GM12878 (cell line): ENCODE results near the gene SLC24A3.

Experiments
- EZH2 ChIP-seq: IDR thresholded peaks from 2 replicates; pipeline ENCODE4 v1.6.1; 2012; ENCODE audit warnings: low read depth, mild to moderate bottlenecking, control low read depth, inconsistent platforms, low read length, borderline replicate concordance; ENCODE audit not compliant: control insufficient read depth
- JUND ChIP-seq: IDR thresholded peaks from 2 replicates; pipeline ENCODE4 v1.6.1; 2012; ENCODE audit warnings: low read depth, mild to moderate bottlenecking, low read length, improper control_type of control experiment, moderate library complexity
- POLR2AphosphoS5 ChIP-seq: IDR thresholded peaks from 2 replicates; pipeline ENCODE4 v1.6.1; 2011; ENCODE audit warnings: mild to moderate bottlenecking, low read length, inconsistent platforms
- TF ChIP-seq, protein P1 (sequence below): IDR thresholded peaks from 2 replicates; pipeline ENCODE4 v1.6.1; 2012; ENCODE audit warnings: mild to moderate bottlenecking, low read depth, low read length

DNA sequence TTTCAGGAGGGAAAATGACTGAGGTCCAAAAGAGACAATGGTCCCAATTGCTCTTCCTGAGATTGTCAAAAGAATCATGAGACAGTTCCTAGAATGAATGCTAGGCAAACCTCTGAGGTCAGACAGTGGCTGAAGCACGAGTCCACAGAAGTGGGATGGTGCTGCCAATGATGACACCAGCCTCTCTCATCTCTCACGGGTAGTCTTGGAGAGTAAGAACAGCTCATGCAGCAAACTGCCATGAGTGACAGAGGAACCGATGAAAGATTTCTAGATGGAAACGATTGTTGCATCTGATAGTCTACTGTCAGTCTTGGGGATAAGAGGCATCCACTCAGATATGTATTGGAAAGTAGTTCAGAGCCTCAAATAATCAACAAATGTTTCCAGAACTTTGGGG lies 188.7 kb downstream of the SLC24A3 start:
- TF ChIP-seq, protein P1, sequence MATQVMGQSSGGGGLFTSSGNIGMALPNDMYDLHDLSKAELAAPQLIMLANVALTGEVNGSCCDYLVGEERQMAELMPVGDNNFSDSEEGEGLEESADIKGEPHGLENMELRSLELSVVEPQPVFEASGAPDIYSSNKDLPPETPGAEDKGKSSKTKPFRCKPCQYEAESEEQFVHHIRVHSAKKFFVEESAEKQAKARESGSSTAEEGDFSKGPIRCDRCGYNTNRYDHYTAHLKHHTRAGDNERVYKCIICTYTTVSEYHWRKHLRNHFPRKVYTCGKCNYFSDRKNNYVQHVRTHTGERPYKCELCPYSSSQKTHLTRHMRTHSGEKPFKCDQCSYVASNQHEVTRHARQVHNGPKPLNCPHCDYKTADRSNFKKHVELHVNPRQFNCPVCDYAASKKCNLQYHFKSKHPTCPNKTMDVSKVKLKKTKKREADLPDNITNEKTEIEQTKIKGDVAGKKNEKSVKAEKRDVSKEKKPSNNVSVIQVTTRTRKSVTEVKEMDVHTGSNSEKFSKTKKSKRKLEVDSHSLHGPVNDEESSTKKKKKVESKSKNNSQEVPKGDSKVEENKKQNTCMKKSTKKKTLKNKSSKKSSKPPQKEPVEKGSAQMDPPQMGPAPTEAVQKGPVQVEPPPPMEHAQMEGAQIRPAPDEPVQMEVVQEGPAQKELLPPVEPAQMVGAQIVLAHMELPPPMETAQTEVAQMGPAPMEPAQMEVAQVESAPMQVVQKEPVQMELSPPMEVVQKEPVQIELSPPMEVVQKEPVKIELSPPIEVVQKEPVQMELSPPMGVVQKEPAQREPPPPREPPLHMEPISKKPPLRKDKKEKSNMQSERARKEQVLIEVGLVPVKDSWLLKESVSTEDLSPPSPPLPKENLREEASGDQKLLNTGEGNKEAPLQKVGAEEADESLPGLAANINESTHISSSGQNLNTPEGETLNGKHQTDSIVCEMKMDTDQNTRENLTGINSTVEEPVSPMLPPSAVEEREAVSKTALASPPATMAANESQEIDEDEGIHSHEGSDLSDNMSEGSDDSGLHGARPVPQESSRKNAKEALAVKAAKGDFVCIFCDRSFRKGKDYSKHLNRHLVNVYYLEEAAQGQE: no peak
- TF ChIP-seq EZH2 (no peak), POLR2AphosphoS5 (no peak), JUND (no peak)
